Neural cell (in vitro differentiated cells): Measurements from ENCODE around the gene FAXDC2. TPM values are rescaled to one million over a fixed set of nuclear protein-coding genes. Genes with fewer than 3 reads are reported as not detected.
"Not testable (repeated sequence)": the region's sequence is repeated elsewhere in the genome, so short reads cannot be mapped to it uniquely, and the experiment has no call there.

Experiments
- H2AFZ ChIP-seq: fragments of 200-600, 300-800 bp; sonication (generic), shearing (Covaris generic); 2 replicates; pipeline ENCODE4 v1.6.0; 2014; ENCODE audit warnings: low read depth, mild to moderate bottlenecking, antibody characterized with exemption, low read length, moderate library complexity
- H3F3A ChIP-seq: fragments of 200-600 bp; shearing (Covaris generic); 2 replicates; pipeline ENCODE4 v1.6.1; 2016; ENCODE audit warnings: mild to moderate bottlenecking, moderate library complexity, mixed read lengths, antibody characterized with exemption, low read length; ENCODE audit not compliant: insufficient read depth, poor library complexity, severe bottlenecking
- H3K27ac ChIP-seq: fragments of 200-600, 300-800 bp; sonication (generic), shearing (Covaris generic); 2 replicates; pipeline ENCODE4 v1.5.1; 2014; ENCODE audit warnings: mild to moderate bottlenecking, low read length, moderate library complexity
- H3K27me3 ChIP-seq: fragments of 300-800, 200-600 bp; sonication (generic), shearing (Covaris generic); 2 replicates; pipeline ENCODE4 v1.6.0; 2014; ENCODE audit warnings: mild to moderate bottlenecking, low read depth, low read length, moderate library complexity; ENCODE audit not compliant: insufficient read depth
- H3K36me3 ChIP-seq: fragments of 300-800, 200-600 bp; sonication (generic), shearing (Covaris generic); 2 replicates; pipeline ENCODE4 v1.5.1; 2014; ENCODE audit warnings: mild to moderate bottlenecking, antibody characterized with exemption, low read length, moderate library complexity; ENCODE audit not compliant: insufficient read depth
- H3K4me2 ChIP-seq: fragments of 300-800, 200-600 bp; sonication (generic), shearing (Covaris generic); 2 replicates; pipeline ENCODE4 v1.6.0; 2014; ENCODE audit warnings: mild to moderate bottlenecking, low read length
- H3K4me3 ChIP-seq: fragments of 300-800, 200-600 bp; sonication (generic), shearing (Covaris generic); 2 replicates; pipeline ENCODE4 v1.5.1; 2014; ENCODE audit warnings: mild to moderate bottlenecking, low read length, moderate library complexity
- H3K79me2 ChIP-seq: fragments of 200-600 bp; shearing (Covaris generic); replicated peaks from 2 replicates; pipeline ENCODE4 v1.6.0; 2014; ENCODE audit warnings: mild to moderate bottlenecking, low read length, moderate library complexity; ENCODE audit not compliant: insufficient read depth
- H3K9ac ChIP-seq: fragments of 300-800, 200-600 bp; sonication (generic), shearing (Covaris generic); 2 replicates; pipeline ENCODE4 v1.6.1; 2016; ENCODE audit warnings: mild to moderate bottlenecking, low read length, mixed read lengths
- H3K9me2 ChIP-seq: fragments of 200-600 bp; shearing (Covaris generic); 2 replicates; pipeline ENCODE4 v1.6.1; 2016; ENCODE audit warnings: mild to moderate bottlenecking, low read length, mixed read lengths; ENCODE audit not compliant: insufficient read depth
- H3K9me3 ChIP-seq: fragments of 200-600, 300-800 bp; sonication (generic), shearing (Covaris generic); 2 replicates; pipeline ENCODE4 v1.6.1; 2016; ENCODE audit warnings: mild to moderate bottlenecking, mixed run types, low read length, moderate library complexity, mixed read lengths
- H4K20me1 ChIP-seq: fragments of 200-600 bp; shearing (Covaris generic); 2 replicates; pipeline ENCODE4 v1.6.1; 2016; ENCODE audit warnings: mild to moderate bottlenecking, mixed run types; ENCODE audit not compliant: insufficient read depth
- EP300 ChIP-seq: fragments of 450-650 bp; conservative IDR thresholded peaks from 2 replicates; pipeline ENCODE4 v1.6.1; 2014; ENCODE audit warnings: antibody characterized with exemption, mild to moderate bottlenecking, moderate library complexity; ENCODE audit not compliant: poor library complexity, severe bottlenecking
- EZH2 ChIP-seq: fragments of 200-600, 300-800 bp; shearing (Covaris generic), sonication (generic); IDR thresholded peaks from 2 replicates; pipeline ENCODE4 v1.6.1; 2014; ENCODE audit warnings: antibody characterized with exemption, low read length, borderline replicate concordance, mild to moderate bottlenecking; ENCODE audit not compliant: insufficient read depth, poor library complexity, severe bottlenecking
- MXI1 ChIP-seq: fragments of 450-650 bp; conservative IDR thresholded peaks from 2 replicates; pipeline ENCODE4 v1.6.1; 2014; ENCODE audit warnings: antibody characterized with exemption, mild to moderate bottlenecking; ENCODE audit not compliant: poor library complexity, severe bottlenecking
- POLR2AphosphoS5 ChIP-seq: IDR thresholded peaks from 2 replicates; pipeline ENCODE4 v1.6.1; 2012
- RAD21 ChIP-seq: fragments of 450-650 bp; conservative IDR thresholded peaks from 2 replicates; pipeline ENCODE4 v1.6.1; 2014; ENCODE audit warnings: antibody characterized with exemption, mild to moderate bottlenecking, moderate library complexity
- SMC3 ChIP-seq: fragments of 450-650 bp; conservative IDR thresholded peaks from 2 replicates; pipeline ENCODE4 v1.6.1; 2014; ENCODE audit warnings: antibody characterized with exemption, mild to moderate bottlenecking, moderate library complexity; ENCODE audit not compliant: poor library complexity
- TAF1 ChIP-seq: IDR thresholded peaks from 2 replicates; pipeline ENCODE4 v1.6.1; 2012; ENCODE audit warnings: low read depth
- polyA plus RNA-seq: library from polyadenylated mRNA; depleted of rRNA; stranded (reverse); fragments of >200 nt; gene quantifications from 2 replicates; pipeline ENCODE4 v1.2.3, GENCODE V29; 2014
- TF ChIP-seq, protein P1 (sequence below): IDR thresholded peaks from 2 replicates; pipeline ENCODE4 v1.6.1; 2012; ENCODE audit warnings: borderline replicate concordance
- TF ChIP-seq, protein P2 (sequence below): fragments of 450-650 bp; IDR thresholded peaks from 2 replicates; pipeline ENCODE4 v1.5.1; 2014; ENCODE audit warnings: antibody characterized with exemption, mild to moderate bottlenecking, moderate library complexity; ENCODE audit not compliant: poor library complexity, severe bottlenecking

The FAXDC2 gene
- polyA plus RNA-seq, 1 donor from 2014 or later: 0.12 TPM

DNA sequence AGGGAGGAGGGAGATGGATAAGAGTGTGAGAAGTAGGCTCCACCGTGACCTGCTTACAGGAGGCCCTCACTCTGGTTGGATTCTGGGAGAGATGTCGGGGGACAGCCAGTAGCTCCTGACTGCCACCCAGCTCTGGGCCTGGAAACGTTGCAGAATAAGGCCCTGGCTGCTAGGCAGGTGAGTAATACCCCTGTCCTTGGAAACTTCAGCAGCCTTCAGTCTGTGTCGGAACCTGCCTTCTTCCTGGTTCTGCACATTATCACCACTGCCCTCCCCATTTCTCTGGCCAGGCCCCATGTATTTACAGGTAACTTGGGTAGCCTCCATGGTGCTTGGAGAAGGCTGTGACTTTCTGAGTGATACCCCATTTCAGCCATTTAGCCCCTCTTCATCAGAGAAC lies 26.8 kb downstream of the FAXDC2 start:
- no peaks in the 10 kb centered on the region for H3F3A ChIP-seq
- H3K4me3 ChIP-seq: no peak overlapping the region
- TF ChIP-seq POLR2AphosphoS5 (no peak), EP300 (no peak), MXI1 (no peak), TAF1 (no peak), EZH2 (no peak), RAD21 (no peak), SMC3 (no peak)
- TF ChIP-seq, protein P1, sequence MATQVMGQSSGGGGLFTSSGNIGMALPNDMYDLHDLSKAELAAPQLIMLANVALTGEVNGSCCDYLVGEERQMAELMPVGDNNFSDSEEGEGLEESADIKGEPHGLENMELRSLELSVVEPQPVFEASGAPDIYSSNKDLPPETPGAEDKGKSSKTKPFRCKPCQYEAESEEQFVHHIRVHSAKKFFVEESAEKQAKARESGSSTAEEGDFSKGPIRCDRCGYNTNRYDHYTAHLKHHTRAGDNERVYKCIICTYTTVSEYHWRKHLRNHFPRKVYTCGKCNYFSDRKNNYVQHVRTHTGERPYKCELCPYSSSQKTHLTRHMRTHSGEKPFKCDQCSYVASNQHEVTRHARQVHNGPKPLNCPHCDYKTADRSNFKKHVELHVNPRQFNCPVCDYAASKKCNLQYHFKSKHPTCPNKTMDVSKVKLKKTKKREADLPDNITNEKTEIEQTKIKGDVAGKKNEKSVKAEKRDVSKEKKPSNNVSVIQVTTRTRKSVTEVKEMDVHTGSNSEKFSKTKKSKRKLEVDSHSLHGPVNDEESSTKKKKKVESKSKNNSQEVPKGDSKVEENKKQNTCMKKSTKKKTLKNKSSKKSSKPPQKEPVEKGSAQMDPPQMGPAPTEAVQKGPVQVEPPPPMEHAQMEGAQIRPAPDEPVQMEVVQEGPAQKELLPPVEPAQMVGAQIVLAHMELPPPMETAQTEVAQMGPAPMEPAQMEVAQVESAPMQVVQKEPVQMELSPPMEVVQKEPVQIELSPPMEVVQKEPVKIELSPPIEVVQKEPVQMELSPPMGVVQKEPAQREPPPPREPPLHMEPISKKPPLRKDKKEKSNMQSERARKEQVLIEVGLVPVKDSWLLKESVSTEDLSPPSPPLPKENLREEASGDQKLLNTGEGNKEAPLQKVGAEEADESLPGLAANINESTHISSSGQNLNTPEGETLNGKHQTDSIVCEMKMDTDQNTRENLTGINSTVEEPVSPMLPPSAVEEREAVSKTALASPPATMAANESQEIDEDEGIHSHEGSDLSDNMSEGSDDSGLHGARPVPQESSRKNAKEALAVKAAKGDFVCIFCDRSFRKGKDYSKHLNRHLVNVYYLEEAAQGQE: no peak
- TF ChIP-seq, protein P2, sequence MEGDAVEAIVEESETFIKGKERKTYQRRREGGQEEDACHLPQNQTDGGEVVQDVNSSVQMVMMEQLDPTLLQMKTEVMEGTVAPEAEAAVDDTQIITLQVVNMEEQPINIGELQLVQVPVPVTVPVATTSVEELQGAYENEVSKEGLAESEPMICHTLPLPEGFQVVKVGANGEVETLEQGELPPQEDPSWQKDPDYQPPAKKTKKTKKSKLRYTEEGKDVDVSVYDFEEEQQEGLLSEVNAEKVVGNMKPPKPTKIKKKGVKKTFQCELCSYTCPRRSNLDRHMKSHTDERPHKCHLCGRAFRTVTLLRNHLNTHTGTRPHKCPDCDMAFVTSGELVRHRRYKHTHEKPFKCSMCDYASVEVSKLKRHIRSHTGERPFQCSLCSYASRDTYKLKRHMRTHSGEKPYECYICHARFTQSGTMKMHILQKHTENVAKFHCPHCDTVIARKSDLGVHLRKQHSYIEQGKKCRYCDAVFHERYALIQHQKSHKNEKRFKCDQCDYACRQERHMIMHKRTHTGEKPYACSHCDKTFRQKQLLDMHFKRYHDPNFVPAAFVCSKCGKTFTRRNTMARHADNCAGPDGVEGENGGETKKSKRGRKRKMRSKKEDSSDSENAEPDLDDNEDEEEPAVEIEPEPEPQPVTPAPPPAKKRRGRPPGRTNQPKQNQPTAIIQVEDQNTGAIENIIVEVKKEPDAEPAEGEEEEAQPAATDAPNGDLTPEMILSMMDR: no peak
- H2AFZ ChIP-seq: no peak overlapping the region
- no peaks in the 10 kb centered on the region for H3K79me2 ChIP-seq
- H3K27ac ChIP-seq: no peak overlapping the region
- no peaks in the 10 kb centered on the region for H3K9me3 ChIP-seq
- H3K4me2 ChIP-seq: no peak overlapping the region
- no peaks in the 10 kb centered on the region for H4K20me1 ChIP-seq
- H3K9ac ChIP-seq: no peak overlapping the region
- H3K9me2 ChIP-seq: no peaks in the 10 kb centered on the region
- H3K36me3 ChIP-seq: no peaks in the 10 kb centered on the region
- no peaks in the 10 kb centered on the region for H3K27me3 ChIP-seq

DNA sequence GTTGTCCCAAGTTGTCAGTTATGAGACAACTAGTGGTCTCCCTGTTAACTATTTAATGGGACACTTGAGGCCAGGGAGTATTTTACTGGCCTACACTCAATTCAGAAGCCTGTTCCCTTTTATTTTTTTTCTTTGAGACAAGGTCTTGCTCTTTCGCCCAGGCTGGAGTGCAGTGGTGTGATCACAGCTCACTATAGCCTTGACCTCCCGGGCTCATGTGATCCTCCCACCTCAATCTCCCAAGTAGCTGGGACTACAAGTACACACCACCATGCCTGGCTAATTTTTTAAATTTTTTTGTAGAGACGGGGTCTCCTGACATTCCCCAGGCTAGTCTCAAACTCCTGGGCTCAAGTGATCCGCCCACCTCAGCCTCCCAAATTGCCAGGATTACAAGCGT lies 27.5 kb downstream of the FAXDC2 start:
- not testable (repeated sequence) for H3K9me3 ChIP-seq, H3K79me2 ChIP-seq, H3K4me3 ChIP-seq, H3F3A ChIP-seq, H3K27me3 ChIP-seq, H3K9me2 ChIP-seq, H3K9ac ChIP-seq, H2AFZ ChIP-seq, H3K36me3 ChIP-seq, H4K20me1 ChIP-seq, H3K27ac ChIP-seq, H3K4me2 ChIP-seq

DNA sequence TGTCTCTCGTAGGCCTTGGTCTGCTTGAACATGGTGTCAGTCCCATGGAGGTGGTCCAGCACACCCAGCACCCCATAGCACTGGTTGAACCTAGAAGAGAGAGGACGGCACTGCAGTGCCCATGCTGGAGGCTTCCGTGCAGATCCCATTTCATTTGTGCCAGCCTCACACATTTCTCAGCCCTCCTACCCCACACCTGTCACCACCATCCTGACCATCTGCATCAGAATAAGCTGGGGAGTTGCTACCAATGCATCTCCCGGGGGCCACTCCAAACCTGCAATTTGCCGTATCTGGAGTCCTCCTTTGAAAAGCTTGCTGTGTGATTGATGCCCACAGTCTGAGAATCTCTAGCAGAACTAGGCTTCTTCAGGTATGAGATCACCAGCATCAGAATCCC lies 30.0 kb downstream of the FAXDC2 start:
- TF ChIP-seq MXI1: no peak
- TF ChIP-seq SMC3: no peak
- TF ChIP-seq, protein P2: no peak
- TF ChIP-seq TAF1: no peak
- TF ChIP-seq EZH2: no peak
- TF ChIP-seq POLR2AphosphoS5: no peak
- TF ChIP-seq RAD21: no peak
- TF ChIP-seq, protein P1: no peak
- no peak for TF ChIP-seq EP300
- Histone ChIP-seq H3K4me2 (no peak overlapping the region), H3K9me3 (no peaks in the 10 kb centered on the region), H3K9me2 (no peaks in the 10 kb centered on the region), H3K36me3 (no peaks in the 10 kb centered on the region), H3K27ac (no peak overlapping the region), H4K20me1 (no peaks in the 10 kb centered on the region), H2AFZ (no peak overlapping the region), H3K79me2 (no peaks in the 10 kb centered on the region), H3K4me3 (no peak overlapping the region), H3K27me3 (no peaks in the 10 kb centered on the region), H3F3A (no peaks in the 10 kb centered on the region), H3K9ac (no peak overlapping the region)
